Measurements from ENCODE around the gene HBB.

HBB gene

GRCh38 chr11:5230266-5230665 lies 3.4 kb upstream of the HBB start:
- no peak for TF ChIP-seq CTCF (conservative IDR thresholded peaks at IDR 0.05)
- TF ChIP-seq ZFX (IDR thresholded peaks at IDR 0.05), result no peak
- no peak overlapping the region for H3K27ac ChIP-seq

- no peak for TF ChIP-seq ZFX (IDR thresholded peaks at IDR 0.05)
- TF ChIP-seq CTCF (conservative IDR thresholded peaks at IDR 0.05), result no peak
- H3K27ac ChIP-seq, result no peak overlapping the region
Observed at GRCh38 chr11:5229796-5230195, 2.9 kb upstream of the HBB start.

DNA sequence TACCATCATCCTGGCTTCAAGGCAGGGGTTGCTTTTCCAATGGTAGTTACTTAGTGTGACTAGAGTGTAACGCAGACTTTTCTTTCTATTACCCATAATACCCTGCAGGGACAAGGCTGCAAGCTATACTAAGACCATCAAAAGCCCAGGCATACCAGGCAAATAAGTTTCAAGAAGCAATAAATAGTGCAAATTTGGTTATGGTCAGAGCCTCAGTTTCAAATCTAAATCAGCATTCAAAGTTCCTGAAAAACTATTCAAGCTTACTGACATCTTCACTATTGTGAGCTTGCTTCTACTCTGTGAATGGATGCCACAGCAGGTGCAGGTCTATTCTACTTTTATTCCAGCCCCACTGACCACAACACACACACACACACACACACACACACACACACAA lies 2.5 kb upstream of the HBB start:
- H3K27ac ChIP-seq, result no peak overlapping the region
- TF ChIP-seq ZFX (IDR thresholded peaks at IDR 0.05) (no peak), CTCF (conservative IDR thresholded peaks at IDR 0.05) (no peak)

- H3K27ac ChIP-seq, result no peak overlapping the region
- no peak for TF ChIP-seq CTCF (conservative IDR thresholded peaks at IDR 0.05)
- no peak for TF ChIP-seq ZFX (IDR thresholded peaks at IDR 0.05)
Observed at GRCh38 chr11:5228124-5228523, 1.3 kb upstream of the HBB start.

GRCh38 chr11:5227681-5228080 lies 810 bp upstream of the HBB start:
- TF ChIP-seq CTCF (conservative IDR thresholded peaks at IDR 0.05) (no peak), ZFX (IDR thresholded peaks at IDR 0.05) (no peak)

DNA sequence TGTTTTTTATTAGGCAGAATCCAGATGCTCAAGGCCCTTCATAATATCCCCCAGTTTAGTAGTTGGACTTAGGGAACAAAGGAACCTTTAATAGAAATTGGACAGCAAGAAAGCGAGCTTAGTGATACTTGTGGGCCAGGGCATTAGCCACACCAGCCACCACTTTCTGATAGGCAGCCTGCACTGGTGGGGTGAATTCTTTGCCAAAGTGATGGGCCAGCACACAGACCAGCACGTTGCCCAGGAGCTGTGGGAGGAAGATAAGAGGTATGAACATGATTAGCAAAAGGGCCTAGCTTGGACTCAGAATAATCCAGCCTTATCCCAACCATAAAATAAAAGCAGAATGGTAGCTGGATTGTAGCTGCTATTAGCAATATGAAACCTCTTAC lies 1.4 kb downstream of the HBB start:
- TF ChIP-seq ZFX (IDR thresholded peaks at IDR 0.05) (no peak), CTCF (conservative IDR thresholded peaks at IDR 0.05) (no peak)
- H3K27ac ChIP-seq, result no peak overlapping the region

More at GRCh38 chr11:5227681-5228080, 810 bp upstream of the HBB start:
- H3K27ac ChIP-seq, result no peak overlapping the region

GRCh38 chr11:5224538-5225479 lies 2.1 kb downstream of the HBB start:
- H3K27ac ChIP-seq, result no peak overlapping the region
- TF ChIP-seq CTCF (conservative IDR thresholded peaks at IDR 0.05) (no peak), ZFX (IDR thresholded peaks at IDR 0.05) (no peak)

Measured in C4-2B (cell line).